Ovary (tissue), 9 donors: ENCODE results near the gene LEMD1. TPM values are rescaled to one million over a fixed set of nuclear protein-coding genes. Genes with fewer than 3 reads are reported as not detected.

Experiments used
- DNase-seq, 5 donors: peaks; one replicate each; pipeline ENCODE4 v3.0.0-alpha.2; 2019 to 2020
- H3K27ac ChIP-seq, 2 donors: fragments of 200-600 bp; one replicate each; pipeline versions ENCODE4 v1.5.1 to v1.8.0; 2019 to 2022
- H3K27me3 ChIP-seq: fragments of 200-600 bp; one replicate; pipeline ENCODE4 v1.8.0; 2022
- H3K36me3 ChIP-seq: fragments of 200-600 bp; sonication (generic); one replicate; pipeline ENCODE4 v1.5.1; 2019
- H3K4me1 ChIP-seq: one replicate; pipeline ENCODE4 v1.8.1; 2013; ENCODE audit warnings: mild to moderate bottlenecking, moderate library complexity; ENCODE audit not compliant: insufficient read depth
- H3K4me3 ChIP-seq: fragments of 200-600 bp; sonication (generic); one replicate; pipeline ENCODE4 v1.5.1; 2017
- H3K9me3 ChIP-seq, 2 donors: fragments of 200-600 bp in 1 of 2; sonication (generic) in 1 of 2; one replicate each; pipeline versions ENCODE4 v1.5.1 to v1.8.1; 2013 to 2019; ENCODE audit warnings: mild to moderate bottlenecking in 1 of 2, moderate library complexity in 1 of 2
- EP300 ChIP-seq: sonication (generic); formaldehyde crosslinking; IDR thresholded peaks from one replicate; pipeline ENCODE4 v1.6.1; 2017; ENCODE audit warnings: antibody characterized with exemption
- POLR2A ChIP-seq: fragments of 450-650 bp; IDR thresholded peaks from one replicate; pipeline ENCODE4 v1.6.1; 2017; ENCODE audit warnings: antibody characterized with exemption, mild to moderate bottlenecking, moderate library complexity
- whole genome bisulfite sequencing, 3 donors: extraction: QIAGEN DNeasy Blood & Tissue Kit in 1 of 3; methylation state at CpG; one replicate each; pipeline versions ENCODE4 v1.1.5 to v1.1.7; 2013 to 2017; 5-methylcytosine and 5-hydroxymethylcytosine counted together
- intact Hi-C, 4 donors: fragments of 100-400 bp; cut with DNase I; formaldehyde crosslinking; loops; one replicate each; pipeline versions ENCODE4 v1.11.0 to v1.15.1; 2022 to 2023
- polyA plus RNA-seq, 2 donors: library from polyadenylated mRNA; stranded (reverse); fragments of 200-250 nt in 1 of 2; fragments of 350-450 nt in 1 of 2; fragmentation: Illumina TruSeq in 1 of 2; extraction: RNeasy Lipid Tissue Mini Kit (QIAGEN cat#74804) in 1 of 2; gene quantifications; one replicate each; pipeline ENCODE4 v1.2.3, GENCODE V29; 2013 to 2014
- total RNA-seq, 7 donors: library from RNA; depleted of rRNA in 2 of 7; stranded (reverse); fragments of >200 nt in 2 of 7; fragmentation: NEBNext Ultra II Directional in 3 of 7; extraction: Animal tissue kit (Norgen Biotek cat#: 25700) in 3 of 7; gene quantifications; one replicate each; pipeline versions ENCODE4 v1.1.0 to v1.2.4, GENCODE V29; 2016 to 2023
- TF ChIP-seq, protein P1 (sequence below), 3 donors: fragments of 450-650 bp in 2 of 3; fragments of 200-600 bp in 1 of 3; IDR thresholded peaks; one replicate each; pipeline versions ENCODE4 v1.5.1 to v1.8.0; 2016 to 2022; ENCODE audit warnings: antibody characterized with exemption in 3 of 3, mild to moderate bottlenecking in 1 of 3
- donor health status: DM: no; HTN: no; CAD: no; lungs with moderate emphysema.
- donor health status: DM: no; HTN: no; CAD: no.
- donor health status: Bipolar disorder and iron deficiency.
- donor health status: DM: yes; HTN: yes; CAD: no.
- donor health status: DM: no; HTN: no; CAD: no.
- donor health status: DM: yes; HTN: yes; CAD: no.

Gene LEMD1
- total and polyA plus RNA-seq, 9 donors, result 0.43 to 7.0 (median 0.97) TPM; not detected in 1

DNA sequence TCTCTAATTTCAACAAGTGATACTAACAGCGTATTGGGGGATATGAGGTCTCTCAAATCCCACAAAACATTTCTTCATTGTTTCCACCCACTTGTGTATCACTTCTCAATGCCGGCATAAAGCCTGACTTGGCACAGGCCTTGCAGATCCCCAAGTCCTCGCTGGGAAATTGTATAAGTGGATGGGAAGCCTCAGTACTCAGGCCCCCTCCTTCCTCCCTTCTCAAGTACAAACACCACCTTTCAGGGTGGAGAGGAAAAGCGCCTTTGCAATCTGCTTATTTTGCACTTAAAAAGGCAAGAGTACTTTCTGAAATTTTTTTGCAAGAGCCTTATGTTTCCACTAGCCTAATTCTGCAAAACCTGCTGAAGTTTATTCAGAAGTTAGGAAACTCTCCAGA lies 39.3 kb downstream of the LEMD1 start:
- Histone ChIP-seq H3K27me3 (no peaks in the 10 kb centered on the region), H3K36me3 (no peaks in the 10 kb centered on the region), H3K4me1 (peaks cover 22% of the 10 kb centered on the region), H3K9me3 (no peaks in the 10 kb centered on the region), H3K27ac (peak overlapping the region in 1 of 2 donors; percentile 76), H3K4me3 (no peak overlapping the region)
- 16 to 43% (median 20%) methylated on average over 4 of the region's 4 CpGs for WGBS, 3 donors
- intact Hi-C loops, result no loop called here
- DNase-seq, result peak in 1 of 5 donors; percentile 20
- no peak for TF ChIP-seq POLR2A
- no peak for TF ChIP-seq EP300
- TF ChIP-seq, protein P1, sequence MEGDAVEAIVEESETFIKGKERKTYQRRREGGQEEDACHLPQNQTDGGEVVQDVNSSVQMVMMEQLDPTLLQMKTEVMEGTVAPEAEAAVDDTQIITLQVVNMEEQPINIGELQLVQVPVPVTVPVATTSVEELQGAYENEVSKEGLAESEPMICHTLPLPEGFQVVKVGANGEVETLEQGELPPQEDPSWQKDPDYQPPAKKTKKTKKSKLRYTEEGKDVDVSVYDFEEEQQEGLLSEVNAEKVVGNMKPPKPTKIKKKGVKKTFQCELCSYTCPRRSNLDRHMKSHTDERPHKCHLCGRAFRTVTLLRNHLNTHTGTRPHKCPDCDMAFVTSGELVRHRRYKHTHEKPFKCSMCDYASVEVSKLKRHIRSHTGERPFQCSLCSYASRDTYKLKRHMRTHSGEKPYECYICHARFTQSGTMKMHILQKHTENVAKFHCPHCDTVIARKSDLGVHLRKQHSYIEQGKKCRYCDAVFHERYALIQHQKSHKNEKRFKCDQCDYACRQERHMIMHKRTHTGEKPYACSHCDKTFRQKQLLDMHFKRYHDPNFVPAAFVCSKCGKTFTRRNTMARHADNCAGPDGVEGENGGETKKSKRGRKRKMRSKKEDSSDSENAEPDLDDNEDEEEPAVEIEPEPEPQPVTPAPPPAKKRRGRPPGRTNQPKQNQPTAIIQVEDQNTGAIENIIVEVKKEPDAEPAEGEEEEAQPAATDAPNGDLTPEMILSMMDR (IDR thresholded peaks at IDR 0.05), result no peak

DNA sequence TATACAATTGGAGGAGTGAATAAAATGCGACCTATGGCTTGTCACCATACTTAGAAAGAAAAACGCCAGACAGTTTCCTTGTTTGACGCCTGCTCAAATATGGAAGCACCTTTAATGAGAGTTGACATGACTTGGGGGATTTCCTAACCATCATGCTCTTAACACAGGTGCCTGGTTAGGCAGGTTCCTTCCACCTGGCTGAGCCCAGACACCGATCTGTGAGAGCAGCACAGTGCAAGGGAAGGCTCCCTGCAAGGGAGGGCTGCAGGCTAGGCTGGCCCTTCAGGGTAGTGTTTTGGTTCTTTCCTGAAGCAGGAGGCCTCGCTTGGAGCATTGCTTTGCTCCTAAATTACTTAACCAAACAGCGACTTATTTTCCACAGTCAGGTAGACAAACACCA lies 40.6 kb downstream of the LEMD1 start:
- no peaks in the 10 kb centered on the region for H3K36me3 ChIP-seq
- peak overlapping the region in 1 of 2 donors; percentile 76 for H3K27ac ChIP-seq
- no peaks in the 10 kb centered on the region for H3K27me3 ChIP-seq
- no peak for DNase-seq
- intact Hi-C loops, result no loop called here
- H3K4me1 ChIP-seq, result peaks cover 25% of the 10 kb centered on the region
- no peaks in the 10 kb centered on the region for H3K9me3 ChIP-seq
- WGBS, 3 donors, result 78 to 86% (median 82%) methylated on average over 6 of the region's 6 CpGs
- no peak overlapping the region for H3K4me3 ChIP-seq
- TF ChIP-seq, protein P1 (IDR thresholded peaks at IDR 0.05), result no peak
- TF ChIP-seq POLR2A (no peak), EP300 (no peak)

DNA sequence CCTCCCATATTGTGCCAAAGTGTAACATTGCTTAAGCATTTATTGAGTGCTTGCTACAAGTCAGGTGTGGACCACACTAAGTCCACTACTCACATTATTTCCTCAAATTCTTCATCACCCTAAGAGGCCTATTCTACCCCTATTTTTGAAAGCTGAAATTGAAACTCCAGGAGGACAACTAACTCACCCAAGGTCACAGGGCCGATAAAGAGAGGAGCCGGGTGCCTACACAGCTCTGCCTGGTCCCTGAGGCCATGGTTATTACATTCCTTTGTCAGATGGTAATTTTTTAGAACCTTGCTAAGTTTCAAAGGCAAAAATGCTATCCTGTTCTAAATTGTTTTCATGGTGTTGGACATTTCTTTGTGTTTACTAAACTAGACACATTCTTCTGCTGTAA lies 41.0 kb downstream of the LEMD1 start:
- H3K4me3 ChIP-seq, result no peak overlapping the region

DNA sequence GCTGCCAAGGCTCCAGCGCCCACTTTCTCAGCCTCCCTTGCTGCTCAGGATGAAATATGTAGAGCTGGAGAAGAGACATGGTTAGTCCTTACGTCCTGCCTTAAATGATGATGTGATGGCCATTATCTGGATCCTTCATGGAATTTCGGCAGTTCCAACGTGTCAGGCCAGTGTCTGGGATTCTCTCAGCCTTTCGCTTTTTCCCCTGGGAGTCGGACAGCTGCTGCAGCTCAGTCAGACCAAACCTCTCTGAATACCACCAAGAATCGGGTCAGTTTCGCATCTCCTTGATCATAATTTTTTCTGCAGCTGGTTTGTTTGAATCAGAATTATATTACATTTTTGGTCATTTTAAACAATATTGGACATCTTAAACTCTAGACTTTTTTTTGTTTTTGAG lies 42.8 kb downstream of the LEMD1 start:
- 74 to 82% (median 79%) methylated on average over 8 of the region's 8 CpGs for WGBS, 3 donors
- no peaks in the 10 kb centered on the region for H3K9me3 ChIP-seq
- DNase-seq, result no peak

More for the DNA sequence above, 41.0 kb downstream of the LEMD1 start:
- H3K27ac ChIP-seq, result peak overlapping the region in 1 of 2 donors; percentile 76
- H3K4me1 ChIP-seq, result peaks cover 24% of the 10 kb centered on the region
- intact Hi-C loops, result no loop called here
- H3K36me3 ChIP-seq, result no peaks in the 10 kb centered on the region
- H3K27me3 ChIP-seq, result no peaks in the 10 kb centered on the region
- no peaks in the 10 kb centered on the region for H3K9me3 ChIP-seq
- no peak for TF ChIP-seq POLR2A
- TF ChIP-seq EP300, result no peak
- TF ChIP-seq, protein P1 (IDR thresholded peaks at IDR 0.05), result no peak
- no peak for DNase-seq
- 11 to 25% (median 21%) methylated on average over 2 of the region's 2 CpGs for whole genome bisulfite sequencing, 3 donors

More for the DNA sequence above, 42.8 kb downstream of the LEMD1 start:
- TF ChIP-seq POLR2A (no peak), EP300 (no peak)
- TF ChIP-seq, protein P1 (IDR thresholded peaks at IDR 0.05), result no peak
- Histone ChIP-seq H3K27ac (no peak overlapping the region), H3K36me3 (no peaks in the 10 kb centered on the region), H3K4me3 (no peak overlapping the region), H3K4me1 (peaks cover 20% of the 10 kb centered on the region), H3K27me3 (no peaks in the 10 kb centered on the region)
- intact Hi-C loops, result no loop called here
